H1 (cell line): ENCODE measurements around the gene CLASP2. TPM values are rescaled to one million over a fixed set of nuclear protein-coding genes. Genes with fewer than 3 reads are reported as not detected.
A peak's percentile ranks its signal among the peaks of the same experiment; 100 is the strongest.

Source experiments
- CTCF ChIA-PET: fragments of 300-600 bp; sonication (Branson Sonifier 250); formaldehyde crosslinking; loops from one replicate; lab custom pipeline; 2021; ENCODE audit not compliant: partially characterized antibody; lab: Charles Lee
- POLR2A ChIA-PET: fragments of 300-600 bp; sonication (Branson Sonifier 250); formaldehyde crosslinking; loops from one replicate; lab custom pipeline; 2021; ENCODE audit warnings: inconsistent platforms; ENCODE audit not compliant: partially characterized antibody; lab: Charles Lee
- DNase-seq, 2 experiments: peaks; one replicate each; pipeline versions ENCODE4 v3.0.0 to v3.0.0-alpha.2; 2010 to 2022; ENCODE audit warnings: low spot score in 2 of 2, low read depth in 1 of 2, mixed read lengths in 1 of 2
- FAIRE-seq: peaks from 2 replicates; lab custom pipeline; 2011; peaks lifted over from hg19 to GRCh38; lab: Jason Lieb, UNC
- H2AFZ ChIP-seq: 2 replicates; pipeline ENCODE4 v1.8.1; 2012; ENCODE audit warnings: low read length, inconsistent platforms
- H2AK5ac ChIP-seq: 2 replicates; pipeline ENCODE4 v1.6.1; 2013; ENCODE audit warnings: low read depth, low read length
- H2BK120ac ChIP-seq: replicated peaks from 2 replicates; pipeline ENCODE3; 2013; ENCODE audit warnings: low read depth, low read length, inconsistent platforms
- H2BK12ac ChIP-seq: 2 replicates; pipeline ENCODE4 v1.6.1; 2013; ENCODE audit warnings: low read depth, low read length
- H2BK15ac ChIP-seq: 2 replicates; pipeline ENCODE4 v1.6.1; 2013; ENCODE audit warnings: low read length
- H2BK20ac ChIP-seq: 2 replicates; pipeline ENCODE4 v1.6.1; 2013; ENCODE audit warnings: low read length
- H2BK5ac ChIP-seq: 2 replicates; pipeline ENCODE4 v1.6.1; 2013; ENCODE audit warnings: low read depth, low read length
- H3K14ac ChIP-seq: 2 replicates; pipeline ENCODE4 v1.6.1; 2013; ENCODE audit warnings: inconsistent platforms; ENCODE audit not compliant: insufficient read length
- H3K18ac ChIP-seq: 2 replicates; pipeline ENCODE4 v1.6.1; 2013; ENCODE audit warnings: low read length; ENCODE audit errors: extremely low read depth
- H3K23ac ChIP-seq: 2 replicates; pipeline ENCODE4 v1.6.1; 2013; ENCODE audit warnings: inconsistent platforms; ENCODE audit not compliant: insufficient read length
- H3K23me2 ChIP-seq: 2 replicates; pipeline ENCODE4 v1.6.1; 2013; ENCODE audit warnings: low read depth, low read length
- H3K27ac ChIP-seq: 2 replicates; pipeline ENCODE4 v1.6.1; 2011; ENCODE audit warnings: low read depth, low read length, inconsistent platforms
- H3K27me3 ChIP-seq, 4 experiments: replicated peaks in 1 of 4; 1 replicate in 1 of 4; 2 replicates in 3 of 4; pipeline versions ENCODE4 v1.6.1 to v1.8.1; 2011 to 2013; ENCODE audit warnings: low read length in 3 of 4, mild to moderate bottlenecking in 3 of 4, inconsistent platforms in 2 of 4, mixed read lengths in 2 of 4, moderate library complexity in 1 of 4; ENCODE audit not compliant: control insufficient read depth in 3 of 4, insufficient read depth in 3 of 4; ENCODE audit errors: extremely low read depth in 1 of 4
- H3K36me3 ChIP-seq, 4 experiments: 2 replicates each; pipeline versions ENCODE4 v1.6.1 to v1.8.1; 2011 to 2013; ENCODE audit warnings: mild to moderate bottlenecking in 4 of 4, low read length in 3 of 4, moderate library complexity in 2 of 4, control low read depth in 1 of 4, inconsistent platforms in 1 of 4; ENCODE audit not compliant: insufficient read depth in 4 of 4, control insufficient read depth in 2 of 4
- H3K4ac ChIP-seq: replicated peaks from 2 replicates; pipeline ENCODE3; 2013; ENCODE audit warnings: low read length, low read depth, mixed read lengths, inconsistent platforms; ENCODE audit not compliant: insufficient read length
- H3K4me1 ChIP-seq, 4 experiments: replicated peaks in 1 of 4; 1 replicate in 1 of 4; 2 replicates in 3 of 4; pipeline versions ENCODE4 v1.6.1 to v1.8.1; 2011 to 2013; ENCODE audit warnings: low read length in 3 of 4, inconsistent platforms in 2 of 4, mixed read lengths in 1 of 4; ENCODE audit not compliant: insufficient read depth in 4 of 4, control insufficient read depth in 3 of 4
- H3K4me2 ChIP-seq, 2 experiments: 2 replicates each; pipeline versions ENCODE4 v1.6.1 to v1.8.1; 2011 to 2013; ENCODE audit warnings: low read depth in 2 of 2, low read length in 2 of 2, control low read depth in 1 of 2, inconsistent platforms in 1 of 2, mild to moderate bottlenecking in 1 of 2; ENCODE audit not compliant: insufficient read depth in 1 of 2
- H3K4me3 ChIP-seq, 4 experiments: fragments of 200-600, 300-600 bp in 1 of 4; sonication (generic), shearing (Covaris generic), sonication (Bioruptor Twin) in 1 of 4; 2 replicates each; pipeline versions ENCODE4 v1.5.1 to v1.8.1; 2011 to 2016; ENCODE audit warnings: low read length in 4 of 4, low read depth in 3 of 4, control low read depth in 2 of 4, inconsistent platforms in 2 of 4, mild to moderate bottlenecking in 2 of 4, mixed read lengths in 1 of 4, moderate library complexity in 1 of 4; ENCODE audit not compliant: insufficient read depth in 2 of 4; ENCODE audit errors: extremely low read depth in 1 of 4
- H3K56ac ChIP-seq: replicated peaks from 2 replicates; pipeline ENCODE3; 2013; ENCODE audit warnings: low read depth, mild to moderate bottlenecking, mixed read lengths, low read length, inconsistent platforms; ENCODE audit not compliant: insufficient read length
- H3K79me1 ChIP-seq: 2 replicates; pipeline ENCODE4 v1.6.1; 2013; ENCODE audit warnings: low read depth, low read length, control low read depth
- H3K79me2 ChIP-seq, 2 experiments: 2 replicates each; pipeline versions ENCODE4 v1.6.1 to v1.8.1; 2012 to 2013; ENCODE audit warnings: low read length in 2 of 2, mild to moderate bottlenecking in 2 of 2, inconsistent platforms in 1 of 2; ENCODE audit not compliant: insufficient read depth in 2 of 2, control insufficient read depth in 1 of 2
- H3K9ac ChIP-seq, 4 experiments: replicated peaks in 1 of 4; 1 replicate in 1 of 4; 2 replicates in 3 of 4; pipeline versions ENCODE4 v1.6.1 to v1.8.1; 2011 to 2013; ENCODE audit warnings: low read depth in 3 of 4, low read length in 3 of 4, control low read depth in 2 of 4, mild to moderate bottlenecking in 2 of 4, moderate library complexity in 2 of 4, inconsistent platforms in 1 of 4; ENCODE audit errors: extremely low read depth in 1 of 4
- H3K9me3 ChIP-seq, 2 experiments: 2 replicates each; pipeline versions ENCODE4 v1.6.1 to v1.8.1; 2012 to 2013; ENCODE audit warnings: mild to moderate bottlenecking in 2 of 2, moderate library complexity in 2 of 2, control low read depth in 1 of 2, inconsistent platforms in 1 of 2, low read depth in 1 of 2, low read length in 1 of 2, mixed read lengths in 1 of 2; ENCODE audit not compliant: insufficient read depth in 2 of 2
- H4K20me1 ChIP-seq, 2 experiments: replicated peaks in 1 of 2; 2 replicates each; pipeline versions ENCODE3 to v1.8.1; 2011 to 2013; ENCODE audit warnings: inconsistent platforms in 2 of 2, low read length in 2 of 2, mild to moderate bottlenecking in 1 of 2; ENCODE audit not compliant: insufficient read depth in 2 of 2, control insufficient read depth in 1 of 2
- H4K5ac ChIP-seq: 2 replicates; pipeline ENCODE4 v1.6.1; 2013; ENCODE audit warnings: low read length, low read depth, mixed read lengths, inconsistent platforms; ENCODE audit not compliant: insufficient read length
- H4K8ac ChIP-seq: 2 replicates; pipeline ENCODE4 v1.8.0; 2013; ENCODE audit warnings: mild to moderate bottlenecking, moderate library complexity, low read length, inconsistent platforms; ENCODE audit not compliant: insufficient read depth; ENCODE audit errors: extremely low read depth
- H4K91ac ChIP-seq: replicated peaks from 2 replicates; pipeline ENCODE3; 2013; ENCODE audit warnings: low read length, mixed read lengths, inconsistent platforms; ENCODE audit not compliant: insufficient read length
- SIN3A ChIP-seq, 2 experiments: IDR thresholded peaks in 1 of 2; conservative IDR thresholded peaks in 1 of 2; 2 replicates each; pipeline ENCODE4 v1.6.1; 2011 to 2012; ENCODE audit warnings: low read length in 2 of 2, improper control_type of control experiment in 1 of 2, low read depth in 1 of 2, mild to moderate bottlenecking in 1 of 2
- TBP ChIP-seq: IDR thresholded peaks from 2 replicates; pipeline ENCODE4 v1.6.1; 2011; ENCODE audit warnings: low read depth, low read length, improper control_type of control experiment
- WGBS, 2 experiments: shearing (Covaris generic) in 1 of 2; methylation state at CpG; one replicate each; pipeline versions ENCODE4 v1.1.6 to v1.1.7; 2013 to 2015; ENCODE audit warnings: low lambda C conversion rate in 2 of 2, mixed read lengths in 2 of 2, inconsistent platforms in 1 of 2, low coverage in 1 of 2, missing lambda C conversion rate in 1 of 2; ENCODE audit not compliant: insufficient replicate concordance in 2 of 2, insufficient coverage in 1 of 2, insufficient read length in 1 of 2; ENCODE audit errors: extremely low coverage in 1 of 2, missing lambda C conversion rate in 1 of 2; 5-methylcytosine and 5-hydroxymethylcytosine counted together
- polyA plus RNA-seq, 7 experiments: library from polyadenylated mRNA; depleted of rRNA in 3 of 7; stranded (reverse) in 5 of 7; unstranded in 2 of 7; fragments of >200 nt in 5 of 7; fragments of 200-250 nt in 2 of 7; gene quantifications; 1 replicate in 5 of 7; 2 replicates in 1 of 7; 4 replicates in 1 of 7; pipeline versions ENCODE4 v1.2.1 to v1.2.3, GENCODE V29; 2011 to 2013; ENCODE audit warnings: missing spikeins in 2 of 7, mixed read lengths in 2 of 7
- total RNA-seq: library from RNA; stranded (reverse); fragmentation: NEBNext Ultra II Directional; extraction: Animal tissue kit (Norgen Biotek cat#: 25700); gene quantifications from 2 replicates; pipeline ENCODE4 v1.2.1, GENCODE V29; 2021

Gene CLASP2
- total and polyA plus RNA-seq, 2 of the 8 experiments (the other 6 are each of a cell fraction or from before 2014, with no cell fraction given), result 21.7 to 58.0 TPM

GRCh38 chr3:33668618-33669017, 49.4 kb downstream of the CLASP2 start:
- H4K20me1 ChIP-seq, result no peaks in the 10 kb centered on the region
- WGBS, 2 experiments, result 86% methylated on average over 5 of the region's 5 CpGs; no CpG with 5 or more reads in 1 of the 2 experiments
- POLR2A ChIA-PET, result no interaction called here
- no peak overlapping the region for H3K9ac ChIP-seq
- CTCF ChIA-PET, result no interaction called here
- H3K4me2 ChIP-seq, result no peak overlapping the region
- no peaks in the 10 kb centered on the region for H3K23me2 ChIP-seq
- H2AK5ac ChIP-seq, result no peak overlapping the region
- DNase-seq (no peak), FAIRE-seq (no peak)
- no peaks in the 10 kb centered on the region for H3K79me2 ChIP-seq
- TF ChIP-seq TBP (no peak), SIN3A (conservative IDR thresholded peaks at IDR 0.05 in 1 of 2, IDR thresholded peaks at IDR 0.05 in 1 of 2; ENCODE audit: low read depth in 1 of 2, low read length in 2 of 2) (0 out of 4 replicates have a peak, but pooled peaks of 1 of the 2 experiments have one; percentile 25)
- H2BK15ac ChIP-seq, result no peak overlapping the region
- H2BK5ac ChIP-seq, result no peak overlapping the region
- no peak overlapping the region for H3K18ac ChIP-seq
- H3K9me3 ChIP-seq, result peaks cover 5 to 11% of the 10 kb centered on the region in 2 experiments; a peak in 2 of 4 replicates
- no peak overlapping the region for H3K4ac ChIP-seq
- H3K4me1 ChIP-seq, result no peaks in the 10 kb centered on the region
- H2BK120ac ChIP-seq, result no peak overlapping the region
- no peak overlapping the region for H2BK20ac ChIP-seq
- no peak overlapping the region for H2BK12ac ChIP-seq
- H4K91ac ChIP-seq, result no peak overlapping the region
- no peak overlapping the region for H4K8ac ChIP-seq
- no peak overlapping the region for H2AFZ ChIP-seq
- no peak overlapping the region for H3K27ac ChIP-seq
- H3K23ac ChIP-seq, result no peak overlapping the region
- H3K36me3 ChIP-seq, result peaks cover 0 to 13% (median 5%) of the 10 kb centered on the region in 4 experiments; a peak in 4 of 8 replicates
- no peak overlapping the region for H3K14ac ChIP-seq
- no peaks in the 10 kb centered on the region; the same call in 1 of the 2 replicates for H3K79me1 ChIP-seq
- no peak overlapping the region for H3K56ac ChIP-seq
- H3K27me3 ChIP-seq, result no peaks in the 10 kb centered on the region
- no peak overlapping the region for H3K4me3 ChIP-seq
- H4K5ac ChIP-seq, result no peak overlapping the region
